ENCODE data around the gene OOSP2. TPM values are rescaled to one million over a fixed set of nuclear protein-coding genes. Genes with fewer than 3 reads are reported as not detected.
A peak's percentile ranks its signal among the peaks of the same experiment; 100 is the strongest.
"Not testable (repeated sequence)": the region's sequence is repeated elsewhere in the genome, so short reads cannot be mapped to it uniquely, and the experiment has no call there.

The OOSP2 gene
- total RNA-seq (2014; rRNA removed; shearing (Covaris generic)) = not detected in 2 replicates
- not detected in 2 replicates for polyA plus RNA-seq (2015; cell fraction: cytosol; rRNA removed)
- polyA plus RNA-seq (2015; cell fraction: nucleus; rRNA removed) = not detected in 2 replicates

- no peak for DNase-seq (ENCODE audit: low read depth)
Measured at GRCh38 chr11:60040109-60040508, at the start of gene OOSP2. Gene OOSP2 (plus strand): TSS chr11:60040409. CDS start chr11:60040460, 51 bp downstream.

- no peak for DNase-seq (ENCODE audit: low read depth)
Measured at GRCh38 chr11:59990421-59990820, 49.8 kb upstream of the OOSP2 start.

- DNase-seq (ENCODE audit: low read depth) = no peak
Measured at GRCh38 chr11:59992425-59992824, 47.8 kb upstream of the OOSP2 start.

- no peak for DNase-seq (ENCODE audit: low read depth)
Measured at GRCh38 chr11:59997800-59998199, 42.4 kb upstream of the OOSP2 start.

GRCh38 chr11:59999691-60000090 lies 40.5 kb upstream of the OOSP2 start:
- DNase-seq (ENCODE audit: low read depth) = no peak

DNA sequence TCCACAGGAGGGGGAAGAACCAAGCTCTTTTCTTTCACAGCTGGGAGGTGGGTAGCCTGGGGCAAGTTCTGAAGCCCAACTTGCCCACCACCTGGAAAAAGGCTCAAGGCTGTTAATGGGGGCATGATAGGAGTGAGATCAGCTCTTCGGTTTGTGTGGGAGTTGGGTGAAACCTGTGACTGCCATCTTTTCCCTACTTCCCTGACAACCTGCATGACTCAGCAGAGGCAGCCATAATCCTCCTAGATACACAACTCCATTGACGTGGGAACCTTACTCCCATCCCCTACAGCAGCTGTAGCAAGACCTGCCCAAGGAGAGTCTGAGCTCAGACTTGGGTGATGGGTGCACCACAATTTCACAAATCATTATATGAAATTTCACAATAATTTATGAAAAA lies 36.5 kb upstream of the OOSP2 start:
- DNase-seq (ENCODE audit: low read depth) = peak; percentile 5

GRCh38 chr11:60005360-60005759 lies 34.8 kb upstream of the OOSP2 start:
- peak; percentile 66 for DNase-seq (ENCODE audit: low read depth)

DNA sequence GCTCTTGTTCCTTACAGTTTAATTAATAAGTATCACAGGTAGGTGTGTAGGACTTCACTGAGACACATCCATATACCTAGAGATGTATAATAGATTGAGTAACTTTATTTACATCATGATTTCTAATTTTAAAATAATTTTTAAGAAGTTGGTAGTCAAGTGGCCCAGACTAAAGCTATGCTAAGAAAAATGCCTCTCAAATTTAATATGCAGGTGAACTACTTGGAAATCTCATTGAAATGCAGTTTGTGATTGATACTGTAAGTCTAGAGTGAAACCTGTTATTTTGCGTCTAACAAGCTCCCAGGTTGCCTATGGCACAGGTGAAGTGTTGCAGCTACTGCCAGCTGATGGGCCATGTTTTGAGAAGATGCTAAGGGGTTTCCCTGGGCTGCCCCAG lies 23.3 kb upstream of the OOSP2 start, which contains the start of gene OOSP4B:
OOSP4B (plus strand) TSS at position 301 of the 400 bp plus-strand sequence.
- DNase-seq (ENCODE audit: low read depth) = no peak

GRCh38 chr11:60018058-60018457 lies 22.2 kb upstream of the OOSP2 start:
- DNase-seq (ENCODE audit: low read depth) = no peak

- not testable (repeated sequence) for DNase-seq (ENCODE audit: low read depth)
Measured at GRCh38 chr11:60020376-60020775, 19.8 kb upstream of the OOSP2 start.

- peak; percentile 9 for DNase-seq (ENCODE audit: low read depth)
Measured at GRCh38 chr11:60029015-60029632, 11.1 kb upstream of the OOSP2 start.

DNA sequence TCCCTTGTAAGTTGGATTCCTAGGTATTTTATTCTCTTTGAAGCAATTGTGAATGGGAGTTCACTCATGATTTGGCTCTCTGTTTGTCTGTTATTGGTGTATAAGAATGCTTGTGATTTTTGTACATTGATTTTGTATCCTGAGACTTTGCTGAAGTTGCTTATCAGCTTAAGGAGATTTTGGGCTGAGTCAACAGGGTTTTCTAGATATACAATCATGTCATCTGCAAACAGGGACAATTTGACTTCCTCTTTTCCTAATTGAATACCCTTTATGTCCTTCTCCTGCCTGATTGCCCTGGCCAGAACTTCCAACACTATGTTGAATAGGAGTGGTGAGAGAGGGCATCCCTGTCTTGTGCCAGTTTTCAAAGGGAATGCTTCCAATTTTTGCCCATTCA lies 10.2 kb downstream of the OOSP2 start:
- not testable (repeated sequence) for DNase-seq (ENCODE audit: low read depth)

DNA sequence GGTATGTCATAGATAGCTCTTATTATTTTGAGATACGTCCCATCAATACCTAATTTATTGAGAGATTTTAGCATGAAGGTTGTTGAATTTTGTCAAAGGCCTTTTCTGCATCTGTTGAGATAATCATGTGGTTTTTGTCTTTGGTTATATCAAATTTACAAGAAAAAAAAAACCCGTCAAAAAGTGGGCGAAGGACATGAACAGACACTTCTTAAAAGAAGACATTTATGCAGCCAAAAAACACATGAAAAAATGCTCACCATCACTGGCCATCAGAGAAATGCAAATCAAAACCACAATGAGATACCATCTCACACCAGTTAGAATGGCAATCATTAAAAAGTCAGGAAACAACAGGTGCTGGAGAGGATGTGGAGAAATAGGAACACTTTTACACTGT lies 10.6 kb downstream of the OOSP2 start:
- DNase-seq (ENCODE audit: low read depth) = not testable (repeated sequence)

GRCh38 chr11:60056349-60056969 lies 16.2 kb downstream of the OOSP2 start, which contains the start of gene MS4A3:
Gene MS4A3 (plus strand): TSS chr11:60056665. CDS start chr11:60061161, 4,496 bp downstream.
- DNase-seq (ENCODE audit: low read depth) = no peak

- DNase-seq (ENCODE audit: low read depth) = peak; percentile 6
Measured at GRCh38 chr11:60059052-60059451, 18.8 kb downstream of the OOSP2 start.

DNA sequence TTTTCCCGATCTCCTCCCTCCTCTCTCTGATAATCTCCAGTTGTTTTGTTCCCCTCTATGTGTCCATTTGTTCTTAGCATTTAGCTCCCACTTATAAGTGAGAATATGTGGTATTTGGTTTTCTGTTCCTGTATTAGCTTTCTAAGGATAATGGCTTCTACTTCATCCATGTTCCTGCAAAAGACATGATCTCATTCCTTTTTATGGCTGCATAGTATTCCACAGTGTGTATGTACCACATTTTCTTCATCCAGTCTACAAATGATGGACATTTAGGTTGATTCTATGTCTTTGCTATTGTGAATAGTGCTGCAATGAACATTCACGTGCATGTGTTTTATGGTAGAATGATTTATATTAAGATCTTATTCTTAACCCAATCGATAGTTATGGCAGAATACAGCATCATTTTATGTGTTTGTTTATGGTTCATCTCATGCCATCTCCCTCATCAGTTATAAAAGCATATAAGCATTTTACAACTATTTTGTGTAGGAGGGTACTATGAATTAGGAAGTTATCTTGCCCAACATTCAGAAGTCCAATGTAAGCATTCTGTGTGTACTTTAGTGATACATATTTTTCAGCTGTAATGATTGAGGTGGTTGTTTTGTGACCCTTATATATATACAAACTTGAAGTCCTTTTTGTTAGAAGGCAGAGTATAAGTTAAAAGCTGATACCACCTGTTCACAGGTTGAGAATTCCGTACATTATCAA lies 19.5 kb downstream of the OOSP2 start:
- no peak for DNase-seq (ENCODE audit: low read depth)

- no peak for DNase-seq (ENCODE audit: low read depth)
Measured at GRCh38 chr11:60064111-60064510, 23.9 kb downstream of the OOSP2 start.

DNA sequence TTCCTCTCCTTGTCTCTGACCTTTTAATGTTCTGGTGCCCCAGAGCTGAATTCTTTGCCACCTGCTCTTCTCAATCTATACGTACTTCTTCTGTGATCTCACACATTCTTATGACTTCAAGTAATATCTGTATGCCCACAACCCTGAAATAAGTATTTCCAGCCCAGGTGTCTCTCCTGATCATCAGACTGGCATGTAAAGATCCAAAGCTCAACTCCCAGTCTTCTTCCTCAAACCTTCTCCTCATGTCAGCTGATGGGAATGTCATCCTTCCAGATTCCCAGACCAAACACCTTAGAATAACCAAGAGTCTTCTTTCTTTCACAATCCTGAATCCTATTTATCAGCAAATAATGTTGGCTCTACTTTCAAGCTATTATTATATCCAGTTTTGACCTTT lies 25.6 kb downstream of the OOSP2 start:
- no peak for DNase-seq (ENCODE audit: low read depth)

DNA sequence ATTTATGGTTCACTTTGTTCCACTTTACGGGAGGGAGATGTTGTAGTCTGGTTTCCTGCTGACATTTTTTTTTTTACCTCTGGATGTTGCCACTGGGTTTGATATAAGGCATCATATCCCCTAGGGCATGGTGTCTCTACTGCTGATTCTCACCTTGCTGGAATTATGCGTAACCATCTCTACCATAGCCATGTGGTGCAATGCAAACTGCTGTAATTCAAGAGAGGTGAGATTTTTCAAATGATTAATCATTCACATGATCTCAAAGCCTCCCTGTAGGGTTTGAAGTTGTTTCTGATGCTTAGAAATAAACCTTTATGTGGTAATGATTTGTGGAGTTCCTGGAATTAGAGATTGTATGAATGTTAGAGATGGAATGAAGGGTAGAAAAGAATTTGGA lies 29.2 kb downstream of the OOSP2 start:
- no peak for DNase-seq (ENCODE audit: low read depth)

DNA sequence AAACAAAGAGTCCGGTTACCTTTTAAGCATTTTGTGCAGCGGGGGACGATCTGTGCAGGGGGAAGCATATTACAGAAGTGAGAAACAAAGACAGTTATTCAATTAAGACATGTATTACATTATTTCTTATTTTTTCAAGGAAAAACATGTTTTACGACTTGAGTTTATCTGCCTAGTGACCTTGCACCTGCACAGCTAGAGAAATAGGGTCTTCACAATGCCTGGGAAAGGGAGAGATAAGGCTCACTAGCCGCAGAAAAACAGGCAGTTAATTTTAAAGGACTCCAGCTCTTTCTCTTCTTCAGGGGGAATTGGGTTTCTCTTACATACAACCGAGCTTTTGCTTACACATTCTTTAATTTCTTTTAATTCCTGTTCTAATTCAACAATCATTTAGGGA lies 31.4 kb downstream of the OOSP2 start:
- DNase-seq (ENCODE audit: low read depth) = not testable (repeated sequence)

DNA sequence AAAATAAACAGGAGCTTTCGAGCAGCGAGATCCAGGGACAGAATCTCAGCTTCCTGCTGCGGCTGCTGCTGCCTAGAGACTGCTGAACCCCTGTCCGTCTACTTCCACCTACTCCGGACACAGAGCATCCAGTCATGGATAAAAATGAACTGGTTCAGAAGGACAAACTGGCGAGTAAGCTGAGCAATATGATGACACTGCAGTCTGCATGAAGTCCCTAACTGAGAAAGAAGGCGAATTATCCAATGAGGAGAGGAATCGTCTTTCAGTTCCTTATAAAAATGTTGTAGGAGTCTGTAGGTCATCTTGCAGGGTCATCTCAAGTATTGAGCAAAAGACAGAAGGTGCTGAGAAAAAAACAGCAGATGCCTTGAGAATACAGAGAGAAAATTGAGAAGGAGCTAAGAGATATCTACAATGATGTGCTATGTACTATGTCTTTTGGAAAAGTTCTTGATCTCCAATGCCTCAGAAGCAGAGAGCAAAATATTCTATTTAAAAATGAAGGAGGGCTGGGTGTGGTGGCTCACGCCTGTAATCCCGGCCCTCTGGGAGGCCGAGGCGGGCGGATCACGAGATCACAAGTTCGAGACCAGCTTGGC lies 37.1 kb downstream of the OOSP2 start:
- DNase-seq (ENCODE audit: low read depth) = no peak

- DNase-seq (ENCODE audit: low read depth) = no peak
Measured at GRCh38 chr11:60077981-60078380, 37.8 kb downstream of the OOSP2 start.

Measured in HT1080 (cell line).